AG09309 (cell line): ENCODE data around the gene LARGE1.

Source experiments
- DNase-seq: peaks from one replicate; pipeline ENCODE4 v3.0.0-alpha.2; 2010; ENCODE audit warnings: low read depth
- H3K4me3 ChIP-seq: 2 replicates; pipeline ENCODE4 v1.5.1; 2011; ENCODE audit warnings: mild to moderate bottlenecking, low read depth, low read length, moderate library complexity; ENCODE audit not compliant: control insufficient read depth
- TF ChIP-seq, protein P1 (sequence below): IDR thresholded peaks from 2 replicates; pipeline ENCODE4 v1.5.1; 2011; ENCODE audit warnings: mild to moderate bottlenecking, low read depth, low read length, inconsistent platforms; ENCODE audit not compliant: insufficient read depth, control insufficient read depth; ENCODE audit errors: missing control alignments

The LARGE1 gene

DNA sequence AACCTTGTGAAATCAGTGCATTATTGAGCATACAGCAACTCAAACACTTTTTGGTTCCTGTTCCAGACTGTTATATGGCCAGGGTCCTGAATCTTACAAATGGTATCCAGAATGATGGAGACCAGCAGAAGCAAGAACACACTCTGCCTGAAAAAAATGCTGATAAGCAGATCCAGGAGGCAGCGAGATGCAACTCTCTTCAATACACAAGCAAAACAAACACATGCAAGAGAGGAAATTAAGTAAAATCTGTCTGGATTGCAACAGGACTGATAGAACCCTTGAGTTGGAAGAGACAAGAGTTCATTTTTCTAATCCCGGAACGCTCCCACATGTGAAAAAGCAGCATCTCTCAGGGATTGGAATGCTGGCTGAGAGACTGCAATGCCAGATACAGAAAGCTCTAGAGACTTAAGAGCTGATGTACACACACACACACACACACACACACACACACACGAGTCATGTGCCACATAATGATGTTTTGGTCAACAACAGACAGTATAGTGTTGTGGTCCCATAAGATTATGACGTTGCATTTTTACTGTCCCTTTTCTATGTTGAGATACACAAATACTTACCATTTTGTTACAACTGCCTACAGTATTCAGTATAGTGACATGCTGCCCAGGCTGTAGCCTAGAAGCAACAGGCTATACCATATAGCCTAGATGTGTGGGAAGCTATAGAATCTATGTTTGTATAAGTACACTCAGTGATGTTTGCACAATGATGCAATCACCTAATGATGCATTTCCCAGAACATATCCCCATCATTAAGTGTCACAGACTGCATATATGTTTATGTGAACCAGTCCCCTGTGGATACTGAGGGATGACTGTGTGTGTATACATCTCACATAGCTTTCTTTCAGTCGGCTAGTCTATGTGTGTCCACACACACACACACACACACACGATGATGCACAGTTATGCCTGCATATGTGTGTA is 406.6 kb downstream of the LARGE1 start:
- no peak for DNase-seq
- TF ChIP-seq, protein P1, sequence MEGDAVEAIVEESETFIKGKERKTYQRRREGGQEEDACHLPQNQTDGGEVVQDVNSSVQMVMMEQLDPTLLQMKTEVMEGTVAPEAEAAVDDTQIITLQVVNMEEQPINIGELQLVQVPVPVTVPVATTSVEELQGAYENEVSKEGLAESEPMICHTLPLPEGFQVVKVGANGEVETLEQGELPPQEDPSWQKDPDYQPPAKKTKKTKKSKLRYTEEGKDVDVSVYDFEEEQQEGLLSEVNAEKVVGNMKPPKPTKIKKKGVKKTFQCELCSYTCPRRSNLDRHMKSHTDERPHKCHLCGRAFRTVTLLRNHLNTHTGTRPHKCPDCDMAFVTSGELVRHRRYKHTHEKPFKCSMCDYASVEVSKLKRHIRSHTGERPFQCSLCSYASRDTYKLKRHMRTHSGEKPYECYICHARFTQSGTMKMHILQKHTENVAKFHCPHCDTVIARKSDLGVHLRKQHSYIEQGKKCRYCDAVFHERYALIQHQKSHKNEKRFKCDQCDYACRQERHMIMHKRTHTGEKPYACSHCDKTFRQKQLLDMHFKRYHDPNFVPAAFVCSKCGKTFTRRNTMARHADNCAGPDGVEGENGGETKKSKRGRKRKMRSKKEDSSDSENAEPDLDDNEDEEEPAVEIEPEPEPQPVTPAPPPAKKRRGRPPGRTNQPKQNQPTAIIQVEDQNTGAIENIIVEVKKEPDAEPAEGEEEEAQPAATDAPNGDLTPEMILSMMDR: no peak

GRCh38 chr22:33512908-33513307 is 407.4 kb downstream of the LARGE1 start:
- TF ChIP-seq, protein P1: no peak
- H3K4me3 ChIP-seq: no peak overlapping the region
- DNase-seq: no peak

More for the DNA sequence above, 406.6 kb downstream of the LARGE1 start:
- H3K4me3 ChIP-seq: no peak overlapping the region

DNA sequence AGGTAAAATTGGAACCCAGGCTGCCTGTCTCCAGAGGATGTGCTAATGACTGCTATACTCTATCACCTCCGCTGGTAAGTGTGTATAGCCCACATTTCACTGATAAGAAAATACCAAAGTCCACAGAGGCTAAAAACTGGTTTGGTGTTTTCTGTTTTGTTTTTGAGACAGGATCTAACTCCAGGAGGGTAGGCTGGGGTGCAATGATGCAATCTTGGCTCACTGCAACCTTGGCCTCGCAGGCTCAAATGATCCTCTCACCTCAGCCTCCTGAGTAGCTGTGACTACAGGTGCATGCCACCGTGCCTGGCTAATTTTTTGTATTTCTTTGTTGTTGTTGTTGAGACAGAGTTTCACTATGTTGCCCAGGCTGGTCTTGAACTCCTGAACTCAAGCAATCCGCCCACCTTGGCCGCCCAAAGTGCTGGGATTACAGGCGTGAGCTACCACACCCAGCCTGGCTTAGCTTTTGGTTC is 409.8 kb downstream of the LARGE1 start:
- TF ChIP-seq, protein P1: no peak
- no peak overlapping the region for H3K4me3 ChIP-seq
- no peak for DNase-seq

DNA sequence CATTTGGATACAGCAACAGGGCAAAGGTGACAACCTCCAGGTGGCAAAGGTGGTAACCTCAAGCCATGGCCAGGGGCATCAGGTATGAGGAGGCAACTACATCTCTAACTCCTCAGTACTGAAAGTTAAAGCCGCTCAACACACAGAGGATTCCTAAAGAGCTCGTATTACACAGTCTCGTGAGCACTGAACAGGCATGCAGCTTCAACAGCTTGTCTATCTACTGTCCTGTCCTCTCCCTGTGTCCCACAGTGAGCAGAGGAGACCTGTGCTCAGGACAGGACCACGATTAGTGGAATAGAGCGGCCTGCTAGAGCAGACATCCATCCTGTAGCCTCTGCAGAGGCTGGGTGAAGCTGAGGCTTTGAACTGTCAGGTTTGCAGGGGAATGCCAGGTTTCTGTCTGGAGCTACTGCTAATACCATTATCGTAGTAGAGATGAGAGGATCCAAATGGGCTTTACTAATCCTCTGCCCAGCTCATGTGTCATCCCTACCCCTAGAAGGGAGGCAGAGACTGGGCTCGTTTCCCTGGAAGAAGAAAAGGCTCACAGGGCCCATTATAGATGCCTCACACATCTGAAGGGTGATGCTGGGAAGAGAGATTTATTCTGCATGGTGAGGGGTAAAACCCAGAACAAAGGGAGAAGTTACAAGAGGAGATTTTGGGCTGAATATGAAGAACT is 415.2 kb downstream of the LARGE1 start:
- H3K4me3 ChIP-seq: no peak overlapping the region
- TF ChIP-seq, protein P1: no peak
- DNase-seq: no peak

- DNase-seq: no peak
- no peak overlapping the region for H3K4me3 ChIP-seq
- TF ChIP-seq, protein P1: no peak
Measured at GRCh38 chr22:33496112-33496511, 424.2 kb downstream of the LARGE1 start.

GRCh38 chr22:33493476-33494205 is 426.6 kb downstream of the LARGE1 start:
- no peak overlapping the region for H3K4me3 ChIP-seq
- TF ChIP-seq, protein P1: no peak
- DNase-seq: no peak
